Measurements from ENCODE around the gene TAS1R2. TPM values are rescaled to one million over a fixed set of nuclear protein-coding genes. Genes with fewer than 3 reads are reported as not detected.

TAS1R2 gene
- total and polyA plus RNA-seq, 2 donors from 2014 or later = not detected

GRCh38 chr1:18875107-18875795 is 15.8 kb upstream of the TAS1R2 start:
- H3K4me3 ChIP-seq (ENCODE audit: low read length in 3 of 3) = no peak overlapping the region
- intact Hi-C loops (cut with DNase I) = loop anchor here (10.0 kb wide), 1 partner anchor 270 kb away; no protein-coding TSS in a partner anchor
- H3K27ac ChIP-seq (ENCODE audit: low read depth in 2 of 2, low read length in 2 of 2) = no peak overlapping the region
- no peak overlapping the region for H3K9ac ChIP-seq (ENCODE audit: low read length in 3 of 3)
- H3K4me1 ChIP-seq (ENCODE audit: control insufficient read depth in 2 of 3, insufficient read depth in 2 of 3, low read depth in 1 of 3, low read length in 3 of 3) = peaks cover 0 to 5% (median 0%) of the 10 kb centered on the region in 3 donors
- peak; percentile 70 for TF ChIP-seq CTCF (IDR thresholded peaks at IDR 0.05; ENCODE audit: borderline replicate concordance, extremely low read depth, insufficient read depth)
- no peak for FAIRE-seq
- peak; percentile 89 to 93 (median 93) for DNase-seq
- H3K27me3 ChIP-seq (ENCODE audit: control insufficient read depth, insufficient read depth, low read length) = no peaks in the 10 kb centered on the region
- no peaks in the 10 kb centered on the region for H3K9me3 ChIP-seq (ENCODE audit: control insufficient read depth in 2 of 3, insufficient read depth in 1 of 3, low read length in 3 of 3)
- peaks cover 0 to 43% (median 23%) of the 10 kb centered on the region in 3 donors for H3K36me3 ChIP-seq (ENCODE audit: control insufficient read depth in 2 of 3, insufficient read depth in 3 of 3, low read length in 3 of 3)

- FAIRE-seq (no peak), DNase-seq (peak in 1 of 5 donors; percentile 44)
- intact Hi-C loops (cut with DNase I) = loop anchor here (10.0 kb wide), 1 partner anchor 270 kb away; no protein-coding TSS in a partner anchor
These were observed 15.1 kb upstream of the TAS1R2 start for GRCh38 chr1:18874600-18874999.

GRCh38 chr1:18874036-18874435 is 14.6 kb upstream of the TAS1R2 start:
- FAIRE-seq = no peak
- no peak for DNase-seq
- intact Hi-C loops (cut with DNase I) = loop anchor here (10.0 kb wide), 1 partner anchor 269 kb away; no protein-coding TSS in a partner anchor
- Histone ChIP-seq H3K27ac (ENCODE audit: low read depth in 2 of 2, low read length in 2 of 2) (no peak overlapping the region), H3K4me3 (ENCODE audit: low read length in 3 of 3) (no peak overlapping the region), H3K9ac (ENCODE audit: low read length in 3 of 3) (no peak overlapping the region), H3K36me3 (ENCODE audit: control insufficient read depth in 2 of 3, insufficient read depth in 3 of 3, low read length in 3 of 3) (peaks cover 0 to 42% (median 23%) of the 10 kb centered on the region in 3 donors), H3K4me1 (ENCODE audit: control insufficient read depth in 2 of 3, insufficient read depth in 2 of 3, low read depth in 1 of 3, low read length in 3 of 3) (peaks cover 0 to under 1% (median 0%) of the 10 kb centered on the region in 3 donors), H3K27me3 (ENCODE audit: control insufficient read depth, insufficient read depth, low read length) (no peaks in the 10 kb centered on the region), H3K9me3 (ENCODE audit: control insufficient read depth in 2 of 3, insufficient read depth in 1 of 3, low read length in 3 of 3) (no peaks in the 10 kb centered on the region)
- TF ChIP-seq CTCF (IDR thresholded peaks at IDR 0.05; ENCODE audit: borderline replicate concordance, extremely low read depth, insufficient read depth) = no peak

More at GRCh38 chr1:18874600-18874999, 15.1 kb upstream of the TAS1R2 start:
- TF ChIP-seq CTCF (IDR thresholded peaks at IDR 0.05; ENCODE audit: borderline replicate concordance, extremely low read depth, insufficient read depth) = no peak
- no peak overlapping the region for H3K4me3 ChIP-seq (ENCODE audit: low read length in 3 of 3)
- H3K27me3 ChIP-seq (ENCODE audit: control insufficient read depth, insufficient read depth, low read length) = no peaks in the 10 kb centered on the region
- no peaks in the 10 kb centered on the region for H3K9me3 ChIP-seq (ENCODE audit: control insufficient read depth in 2 of 3, insufficient read depth in 1 of 3, low read length in 3 of 3)
- no peak overlapping the region for H3K9ac ChIP-seq (ENCODE audit: low read length in 3 of 3)
- no peak overlapping the region for H3K27ac ChIP-seq (ENCODE audit: low read depth in 2 of 2, low read length in 2 of 2)
- peaks cover 0 to 5% (median 0%) of the 10 kb centered on the region in 3 donors for H3K4me1 ChIP-seq (ENCODE audit: control insufficient read depth in 2 of 3, insufficient read depth in 2 of 3, low read depth in 1 of 3, low read length in 3 of 3)
- peaks cover 0 to 43% (median 23%) of the 10 kb centered on the region in 3 donors for H3K36me3 ChIP-seq (ENCODE audit: control insufficient read depth in 2 of 3, insufficient read depth in 3 of 3, low read length in 3 of 3)

All from kidney (tissue), 14 donors.